Kidney (tissue), 14 donors: ENCODE data around the gene MLN. TPM values are rescaled to one million over a fixed set of nuclear protein-coding genes. Genes with fewer than 3 reads are reported as not detected.
A peak's percentile ranks its signal among the peaks of the same experiment; 100 is the strongest.

Experiments
- DNase-seq, 5 donors: peaks; one replicate each; pipeline ENCODE4 v3.0.0-alpha.2; 2013 to 2020
- FAIRE-seq: peaks from 2 replicates; lab custom pipeline; 2012; peaks lifted over from hg19 to GRCh38; lab: Jason Lieb, UNC
- H3K27ac ChIP-seq, 2 donors: one replicate each; pipeline ENCODE4 v1.7.0; 2013; ENCODE audit warnings: low read depth in 2 of 2, low read length in 2 of 2, inconsistent platforms in 1 of 2
- H3K27me3 ChIP-seq: one replicate; pipeline ENCODE4 v1.7.1; 2013; ENCODE audit warnings: low read length, inconsistent platforms; ENCODE audit not compliant: control insufficient read depth, insufficient read depth
- H3K36me3 ChIP-seq, 3 donors: one replicate each; pipeline versions ENCODE4 v1.7.0 to v1.7.1; 2013; ENCODE audit warnings: low read length in 3 of 3, control low read depth in 1 of 3, inconsistent platforms in 1 of 3; ENCODE audit not compliant: insufficient read depth in 3 of 3, control insufficient read depth in 2 of 3
- H3K4me1 ChIP-seq, 3 donors: one replicate each; pipeline versions ENCODE4 v1.7.0 to v1.7.1; 2013; ENCODE audit warnings: low read length in 3 of 3, inconsistent platforms in 1 of 3, low read depth in 1 of 3; ENCODE audit not compliant: control insufficient read depth in 2 of 3, insufficient read depth in 2 of 3
- H3K4me3 ChIP-seq, 3 donors: one replicate each; pipeline versions ENCODE4 v1.7.0 to v1.8.1; 2013; ENCODE audit warnings: low read length in 3 of 3, control low read depth in 1 of 3, inconsistent platforms in 1 of 3
- H3K9ac ChIP-seq, 3 donors: one replicate each; pipeline versions ENCODE4 v1.7.0 to v1.7.1; 2013; ENCODE audit warnings: low read length in 3 of 3, control low read depth in 1 of 3, inconsistent platforms in 1 of 3
- H3K9me3 ChIP-seq, 3 donors: one replicate each; pipeline versions ENCODE4 v1.7.0 to v1.7.1; 2013; ENCODE audit warnings: low read length in 3 of 3, control low read depth in 1 of 3, inconsistent platforms in 1 of 3; ENCODE audit not compliant: control insufficient read depth in 2 of 3, insufficient read depth in 1 of 3
- intact Hi-C: fragments of 100-400 bp; cut with DNase I; formaldehyde crosslinking; loops from one replicate; pipeline ENCODE4 v1.11.1; 2022
- polyA plus RNA-seq: library from polyadenylated mRNA; stranded (reverse); fragments of 350-450 nt; fragmentation: Illumina TruSeq; extraction: RNeasy Lipid Tissue Mini Kit (QIAGEN cat#74804); gene quantifications from one replicate; pipeline ENCODE4 v1.2.3, GENCODE V29; 2014; ENCODE audit warnings: low read depth, low replicate concordance; ENCODE audit not compliant: insufficient read depth
- total RNA-seq: library from RNA; stranded (reverse); fragmentation: NEBNext Ultra II Directional; extraction: Animal tissue kit (Norgen Biotek cat#: 25700); gene quantifications from one replicate; pipeline ENCODE4 v1.2.1, GENCODE V29; 2021
- TF ChIP-seq, protein P1 (sequence below): IDR thresholded peaks from 3 replicates; pipeline ENCODE4 v1.5.1; 2012; ENCODE audit warnings: mild to moderate bottlenecking, moderate library complexity, borderline replicate concordance; ENCODE audit not compliant: insufficient read depth; ENCODE audit errors: extremely low read depth
- donor health status: control.
- donor health status: control.
- donor health status: control.
- donor health status: control.
- donor health status: control.
- donor health status: DM: yes; HTN: yes; CAD: no.
- donor health status: Normal renal cell carcinoma (clear cell type).

MLN gene
- total and polyA plus RNA-seq, 2 donors from 2014 or later, result not detected

DNA sequence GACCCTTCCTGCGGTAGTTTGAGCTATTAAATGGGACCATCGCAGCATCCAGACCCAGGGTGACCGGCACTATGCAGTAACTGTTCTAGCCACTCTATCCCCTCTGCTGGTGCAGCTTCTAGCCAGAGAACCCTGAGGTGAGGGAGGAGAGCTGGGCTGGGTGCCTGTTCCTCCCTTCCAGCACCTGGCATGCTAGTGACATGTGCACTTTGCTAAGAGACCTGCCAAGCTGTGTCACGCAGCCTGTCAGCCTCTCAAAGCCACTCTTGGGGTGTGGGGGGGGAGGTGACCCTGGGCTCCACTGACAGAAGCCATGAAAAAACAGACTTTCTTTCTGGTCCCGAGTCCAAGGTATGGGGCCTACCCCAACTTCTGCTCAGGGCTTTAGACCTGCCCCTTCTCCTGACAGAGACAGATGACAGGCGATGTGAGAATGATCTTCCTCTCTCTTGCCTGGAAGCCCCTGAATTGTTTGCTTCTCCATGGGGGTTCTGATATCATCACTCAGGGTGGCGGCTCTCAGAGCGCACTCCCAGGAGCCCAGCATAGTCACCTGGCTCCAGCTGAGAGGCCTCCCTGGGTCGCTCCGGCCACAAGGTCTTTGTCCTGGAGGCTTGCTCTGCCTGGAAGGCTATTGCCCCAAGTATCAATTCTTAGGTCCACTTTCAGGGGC, 47.2 kb upstream of the MLN start:
- Histone ChIP-seq H3K36me3 (no peaks in the 10 kb centered on the region), H3K9ac (no peak overlapping the region), H3K4me1 (peaks cover 0 to 24% (median 21%) of the 10 kb centered on the region in 3 donors), H3K27me3 (no peaks in the 10 kb centered on the region), H3K9me3 (no peaks in the 10 kb centered on the region), H3K27ac (no peak overlapping the region), H3K4me3 (peak overlapping the region in 1 of 3 donors; percentile 15)
- no peak for FAIRE-seq
- DNase-seq, result peak in 1 of 5 donors; percentile 34
- TF ChIP-seq, protein P1, sequence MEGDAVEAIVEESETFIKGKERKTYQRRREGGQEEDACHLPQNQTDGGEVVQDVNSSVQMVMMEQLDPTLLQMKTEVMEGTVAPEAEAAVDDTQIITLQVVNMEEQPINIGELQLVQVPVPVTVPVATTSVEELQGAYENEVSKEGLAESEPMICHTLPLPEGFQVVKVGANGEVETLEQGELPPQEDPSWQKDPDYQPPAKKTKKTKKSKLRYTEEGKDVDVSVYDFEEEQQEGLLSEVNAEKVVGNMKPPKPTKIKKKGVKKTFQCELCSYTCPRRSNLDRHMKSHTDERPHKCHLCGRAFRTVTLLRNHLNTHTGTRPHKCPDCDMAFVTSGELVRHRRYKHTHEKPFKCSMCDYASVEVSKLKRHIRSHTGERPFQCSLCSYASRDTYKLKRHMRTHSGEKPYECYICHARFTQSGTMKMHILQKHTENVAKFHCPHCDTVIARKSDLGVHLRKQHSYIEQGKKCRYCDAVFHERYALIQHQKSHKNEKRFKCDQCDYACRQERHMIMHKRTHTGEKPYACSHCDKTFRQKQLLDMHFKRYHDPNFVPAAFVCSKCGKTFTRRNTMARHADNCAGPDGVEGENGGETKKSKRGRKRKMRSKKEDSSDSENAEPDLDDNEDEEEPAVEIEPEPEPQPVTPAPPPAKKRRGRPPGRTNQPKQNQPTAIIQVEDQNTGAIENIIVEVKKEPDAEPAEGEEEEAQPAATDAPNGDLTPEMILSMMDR, result no peak
- intact Hi-C loops, result no loop called here

GRCh38 chr6:33850296-33850695, 46.5 kb upstream of the MLN start:
- intact Hi-C loops, result no loop called here
- FAIRE-seq, result no peak
- DNase-seq, result no peak

DNA sequence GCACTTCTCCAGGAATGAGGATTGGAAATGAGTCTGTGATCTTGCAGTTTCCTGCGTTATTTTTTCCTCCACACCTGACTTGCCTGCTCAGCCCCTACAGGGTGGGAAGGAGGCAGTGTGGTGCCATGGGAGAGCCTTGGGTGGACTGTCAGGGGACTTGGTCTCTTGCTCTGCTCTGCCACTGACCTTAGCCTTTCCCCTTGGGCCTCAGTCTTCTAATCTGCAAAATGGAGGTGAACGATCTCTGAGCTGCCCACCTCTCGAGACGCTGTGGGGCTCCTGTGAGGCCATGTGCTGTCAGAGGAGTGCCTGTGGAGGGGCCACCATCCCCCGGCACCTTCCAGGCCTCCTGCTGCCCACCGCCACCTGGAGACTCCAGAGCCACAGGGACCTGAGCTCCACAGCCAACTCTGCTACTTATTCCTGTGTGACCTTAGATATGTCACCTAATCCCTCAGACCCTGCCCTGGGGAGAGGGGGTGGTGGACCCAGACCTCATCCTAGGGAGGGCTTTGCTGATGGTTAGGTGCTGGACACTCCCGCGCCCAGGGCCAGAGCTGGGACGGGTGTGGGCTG, 45.8 kb upstream of the MLN start:
- Histone ChIP-seq H3K27me3 (no peaks in the 10 kb centered on the region), H3K36me3 (no peaks in the 10 kb centered on the region), H3K9ac (no peak overlapping the region), H3K27ac (no peak overlapping the region), H3K9me3 (no peaks in the 10 kb centered on the region), H3K4me1 (peaks cover 0 to 15% (median 11%) of the 10 kb centered on the region in 3 donors), H3K4me3 (no peak overlapping the region)
- TF ChIP-seq, protein P1, result no peak
- peak in 1 of 5 donors; percentile 51 for DNase-seq
- FAIRE-seq, result no peak
- intact Hi-C loops, result no loop called here

More at GRCh38 chr6:33850296-33850695, 46.5 kb upstream of the MLN start:
- Histone ChIP-seq H3K4me1 (peaks cover 0 to 19% (median 18%) of the 10 kb centered on the region in 3 donors), H3K27ac (no peak overlapping the region), H3K9ac (no peak overlapping the region), H3K36me3 (no peaks in the 10 kb centered on the region), H3K4me3 (no peak overlapping the region), H3K9me3 (no peaks in the 10 kb centered on the region), H3K27me3 (no peaks in the 10 kb centered on the region)
- TF ChIP-seq, protein P1, result no peak
